ENCODE data around the gene GZMM. TPM values are rescaled to one million over a fixed set of nuclear protein-coding genes. Genes with fewer than 3 reads are reported as not detected.

The GZMM gene
- total RNA-seq, 1 donor from 2014 or later = 0.47 TPM

DNA sequence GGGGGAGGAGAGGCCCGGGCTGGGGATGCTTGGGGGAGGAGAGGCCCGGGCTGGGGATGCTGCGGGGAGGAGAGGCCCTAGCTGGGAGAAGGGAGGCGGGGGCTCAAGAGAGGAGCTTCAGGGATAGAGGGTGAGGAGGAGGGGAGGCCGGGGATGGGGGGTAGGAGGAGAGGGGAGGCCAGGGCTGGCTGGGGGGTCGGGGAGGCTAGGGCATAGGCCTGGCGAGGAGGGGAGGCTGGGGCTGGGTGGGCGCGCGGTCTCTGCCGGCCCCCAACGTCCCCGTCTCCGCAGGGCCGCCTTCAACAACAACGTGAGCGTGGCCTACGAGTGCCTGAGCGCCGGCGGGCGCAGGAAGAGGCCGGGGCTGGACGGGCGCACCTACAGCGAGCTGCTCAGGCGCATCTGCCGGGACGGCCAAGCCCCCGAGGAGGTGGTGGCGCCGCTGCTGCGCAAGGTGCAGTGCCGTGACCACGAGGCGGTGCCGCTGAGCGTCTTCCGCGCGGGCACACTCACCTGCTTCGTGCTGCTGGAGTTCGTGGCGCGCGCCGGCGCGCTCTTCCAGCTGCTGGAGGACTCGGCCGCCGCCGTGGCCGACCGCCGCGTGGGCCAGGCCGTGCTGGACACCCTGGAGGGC lies 25.1 kb upstream of the GZMM start:
- Mint-ChIP-seq H3K4me1 (ENCODE audit: low read depth, unreplicated experiment) (no peaks in the 10 kb centered on the region), H3K36me3 (ENCODE audit: unreplicated experiment) (peaks cover 14% of the 10 kb centered on the region), H3K4me3 (ENCODE audit: unreplicated experiment) (no peak overlapping the region), H3K9me3 (ENCODE audit: unreplicated experiment) (peaks cover 4% of the 10 kb centered on the region), H3K27ac (ENCODE audit: unreplicated experiment) (no peak overlapping the region), H3K27me3 (ENCODE audit: unreplicated experiment) (peaks cover 10% of the 10 kb centered on the region)
- TF ChIP-seq CTCF (IDR thresholded peaks at IDR 0.05; ENCODE audit: partially characterized antibody, unreplicated experiment) = no peak
- peak; percentile 72 for DNase-seq

- H3K27me3 Mint-ChIP-seq (ENCODE audit: unreplicated experiment) = peaks cover 3% of the 10 kb centered on the region
- no peak overlapping the region for H3K27ac Mint-ChIP-seq (ENCODE audit: unreplicated experiment)
- peaks cover 4% of the 10 kb centered on the region for H3K9me3 Mint-ChIP-seq (ENCODE audit: unreplicated experiment)
- TF ChIP-seq CTCF (IDR thresholded peaks at IDR 0.05; ENCODE audit: partially characterized antibody, unreplicated experiment) = no peak
- DNase-seq = no peak
- H3K4me1 Mint-ChIP-seq (ENCODE audit: low read depth, unreplicated experiment) = no peaks in the 10 kb centered on the region
- H3K36me3 Mint-ChIP-seq (ENCODE audit: unreplicated experiment) = peaks cover 9% of the 10 kb centered on the region
- H3K4me3 Mint-ChIP-seq (ENCODE audit: unreplicated experiment) = no peak overlapping the region
These were observed 24.4 kb upstream of the GZMM start for GRCh38 chr19:519449-519865.

DNA sequence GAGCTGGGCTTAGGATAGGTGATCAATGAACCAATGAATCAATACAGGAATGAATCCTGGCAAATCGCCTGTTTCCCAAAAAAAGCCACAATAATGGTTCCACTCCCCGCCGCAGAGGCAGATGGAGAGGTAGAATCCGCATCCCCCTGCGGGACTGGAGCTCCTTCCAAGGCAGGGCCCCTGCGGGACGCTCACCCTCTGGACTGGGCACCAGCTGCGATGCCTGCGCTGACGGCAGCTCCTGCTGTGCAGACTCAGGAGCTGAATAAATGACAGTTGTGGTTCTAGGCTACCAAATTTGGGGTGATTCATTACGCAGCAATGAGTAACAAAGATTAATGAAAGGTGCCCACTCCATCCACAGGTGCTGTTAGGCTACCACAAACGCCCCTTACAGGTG lies 21.1 kb upstream of the GZMM start:
- no peak for TF ChIP-seq CTCF (IDR thresholded peaks at IDR 0.05; ENCODE audit: partially characterized antibody, unreplicated experiment)
- Mint-ChIP-seq H3K9me3 (ENCODE audit: unreplicated experiment) (peaks cover 1% of the 10 kb centered on the region), H3K27me3 (ENCODE audit: unreplicated experiment) (peaks cover 1% of the 10 kb centered on the region), H3K36me3 (ENCODE audit: unreplicated experiment) (peaks cover 9% of the 10 kb centered on the region), H3K4me1 (ENCODE audit: low read depth, unreplicated experiment) (no peaks in the 10 kb centered on the region), H3K4me3 (ENCODE audit: unreplicated experiment) (no peak overlapping the region), H3K27ac (ENCODE audit: unreplicated experiment) (no peak overlapping the region)
- DNase-seq = no peak

DNA sequence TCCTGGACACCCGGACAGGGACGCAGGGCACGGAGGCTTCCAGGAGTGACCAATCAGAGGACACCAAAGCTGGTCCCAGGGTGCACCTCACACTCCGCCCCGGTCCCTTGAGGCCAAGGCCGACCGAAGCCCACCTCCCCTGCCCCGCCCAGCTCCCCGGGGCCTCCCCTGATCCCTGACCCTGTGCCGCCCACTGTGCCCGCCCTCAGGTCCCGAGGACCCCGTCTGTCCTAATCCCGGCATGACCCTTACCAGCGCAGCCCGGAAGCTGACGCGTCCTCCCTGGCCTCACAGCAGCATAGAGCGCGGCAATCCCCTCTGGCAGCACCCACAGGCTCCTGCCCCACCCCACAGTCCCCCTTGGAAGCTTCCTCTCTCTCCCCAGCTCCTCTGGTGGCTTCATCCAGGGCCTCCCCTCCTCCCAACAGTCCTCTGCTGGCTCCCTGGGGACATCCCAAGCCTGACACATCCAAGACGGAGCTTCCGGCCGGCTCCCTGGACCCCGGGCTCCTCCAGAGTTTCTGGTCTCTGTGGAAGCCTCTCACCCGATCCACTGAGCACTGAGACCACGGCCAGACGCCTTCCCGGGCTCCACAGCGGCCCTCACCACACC lies 19.7 kb upstream of the GZMM start:
- Mint-ChIP-seq H3K9me3 (ENCODE audit: unreplicated experiment) (peaks cover 1% of the 10 kb centered on the region), H3K4me1 (ENCODE audit: low read depth, unreplicated experiment) (no peaks in the 10 kb centered on the region), H3K36me3 (ENCODE audit: unreplicated experiment) (peaks cover 9% of the 10 kb centered on the region), H3K4me3 (ENCODE audit: unreplicated experiment) (no peak overlapping the region), H3K27me3 (ENCODE audit: unreplicated experiment) (peaks cover 1% of the 10 kb centered on the region), H3K27ac (ENCODE audit: unreplicated experiment) (no peak overlapping the region)
- peak; percentile 42 for DNase-seq
- TF ChIP-seq CTCF (IDR thresholded peaks at IDR 0.05; ENCODE audit: partially characterized antibody, unreplicated experiment) = no peak

- no peak for DNase-seq
- Mint-ChIP-seq H3K27me3 (ENCODE audit: unreplicated experiment) (peaks cover 2% of the 10 kb centered on the region), H3K27ac (ENCODE audit: unreplicated experiment) (no peak overlapping the region), H3K4me1 (ENCODE audit: low read depth, unreplicated experiment) (no peaks in the 10 kb centered on the region), H3K9me3 (ENCODE audit: unreplicated experiment) (peaks cover 1% of the 10 kb centered on the region), H3K36me3 (ENCODE audit: unreplicated experiment) (peaks cover 9% of the 10 kb centered on the region), H3K4me3 (ENCODE audit: unreplicated experiment) (no peak overlapping the region)
- TF ChIP-seq CTCF (IDR thresholded peaks at IDR 0.05; ENCODE audit: partially characterized antibody, unreplicated experiment) = no peak
These were observed 18.8 kb upstream of the GZMM start for GRCh38 chr19:525029-525428.

Data from glutamatergic neuron (in vitro differentiated cells).